ENCODE results near the gene PRG2. TPM values are rescaled to one million over a fixed set of nuclear protein-coding genes. Genes with fewer than 3 reads are reported as not detected.
"Not testable (repeated sequence)": the region's sequence is repeated elsewhere in the genome, so short reads cannot be mapped to it uniquely, and the experiment has no call there.

Gene PRG2
- total RNA-seq, 1 experiment from 2014 or later: not detected

DNA sequence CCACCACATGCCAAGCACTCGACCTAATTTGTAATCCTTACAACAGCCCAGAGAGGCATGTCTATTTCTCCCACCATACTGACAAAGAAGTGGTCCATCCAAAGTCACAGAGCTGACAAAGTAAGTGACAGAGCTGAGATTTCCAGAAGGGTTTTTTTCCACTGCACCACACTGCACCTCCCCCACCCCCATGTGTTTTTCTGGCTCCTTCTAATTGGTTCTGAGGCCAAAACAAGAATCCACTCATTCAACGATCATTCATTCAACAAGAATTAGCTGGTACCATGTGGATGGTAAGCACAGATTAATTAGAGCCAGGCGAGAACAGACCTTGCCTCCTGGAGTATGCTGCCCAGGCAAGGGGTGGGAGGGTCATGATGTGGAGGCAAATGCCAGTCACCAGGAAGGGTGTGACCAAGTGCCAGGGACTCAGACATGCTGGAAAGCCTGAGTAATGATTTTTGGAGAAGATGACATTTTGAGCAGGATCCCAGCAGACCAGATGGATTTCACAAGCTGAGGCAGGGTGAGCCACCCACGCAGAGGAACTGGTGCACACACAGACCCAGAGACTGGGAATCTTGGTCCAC lies 14.9 kb upstream of the PRG2 start:
- no peak overlapping the region for H3K27ac ChIP-seq (ENCODE audit: low read length)
- H3K4me3 ChIP-seq (ENCODE audit: low read depth in 2 of 2, low read length in 2 of 2): no peak overlapping the region
- no peaks in the 10 kb centered on the region for H3K27me3 ChIP-seq (ENCODE audit: control insufficient read depth, insufficient read depth, low read length)
- no peaks in the 10 kb centered on the region for H3K36me3 ChIP-seq (ENCODE audit: control insufficient read depth, insufficient read depth, low read length)
- ATAC-seq (no peak), DNase-seq (ENCODE audit: low read depth, low spot score) (no peak)
- H3K9me3 ChIP-seq (ENCODE audit: control insufficient read depth, insufficient read depth, low read depth, low read length): no peaks in the 10 kb centered on the region
- H3K4me1 ChIP-seq (ENCODE audit: control insufficient read depth, insufficient read depth, low read length): peaks cover 3% of the 10 kb centered on the region; the same call in 1 of the 2 replicates
- intact Hi-C loops (cut with micrococcal nuclease; ENCODE audit: unreplicated experiment): no loop called here
- POLR2A ChIA-PET: no interaction called here
- in situ Hi-C loops (cut with HindIII; ENCODE audit: low pct_unique_long_range_greater_than_20kb, low sequenced_read_pairs): no loop called here
- no TSS peak for BruUV-seq (replicated peaks)
- CTCF ChIA-PET: interaction anchor here (0.6 kb wide), 1 partner anchor 482 kb away, joined by 3 read pairs; no protein-coding TSS in a partner anchor
- TF ChIP-seq, protein P1, sequence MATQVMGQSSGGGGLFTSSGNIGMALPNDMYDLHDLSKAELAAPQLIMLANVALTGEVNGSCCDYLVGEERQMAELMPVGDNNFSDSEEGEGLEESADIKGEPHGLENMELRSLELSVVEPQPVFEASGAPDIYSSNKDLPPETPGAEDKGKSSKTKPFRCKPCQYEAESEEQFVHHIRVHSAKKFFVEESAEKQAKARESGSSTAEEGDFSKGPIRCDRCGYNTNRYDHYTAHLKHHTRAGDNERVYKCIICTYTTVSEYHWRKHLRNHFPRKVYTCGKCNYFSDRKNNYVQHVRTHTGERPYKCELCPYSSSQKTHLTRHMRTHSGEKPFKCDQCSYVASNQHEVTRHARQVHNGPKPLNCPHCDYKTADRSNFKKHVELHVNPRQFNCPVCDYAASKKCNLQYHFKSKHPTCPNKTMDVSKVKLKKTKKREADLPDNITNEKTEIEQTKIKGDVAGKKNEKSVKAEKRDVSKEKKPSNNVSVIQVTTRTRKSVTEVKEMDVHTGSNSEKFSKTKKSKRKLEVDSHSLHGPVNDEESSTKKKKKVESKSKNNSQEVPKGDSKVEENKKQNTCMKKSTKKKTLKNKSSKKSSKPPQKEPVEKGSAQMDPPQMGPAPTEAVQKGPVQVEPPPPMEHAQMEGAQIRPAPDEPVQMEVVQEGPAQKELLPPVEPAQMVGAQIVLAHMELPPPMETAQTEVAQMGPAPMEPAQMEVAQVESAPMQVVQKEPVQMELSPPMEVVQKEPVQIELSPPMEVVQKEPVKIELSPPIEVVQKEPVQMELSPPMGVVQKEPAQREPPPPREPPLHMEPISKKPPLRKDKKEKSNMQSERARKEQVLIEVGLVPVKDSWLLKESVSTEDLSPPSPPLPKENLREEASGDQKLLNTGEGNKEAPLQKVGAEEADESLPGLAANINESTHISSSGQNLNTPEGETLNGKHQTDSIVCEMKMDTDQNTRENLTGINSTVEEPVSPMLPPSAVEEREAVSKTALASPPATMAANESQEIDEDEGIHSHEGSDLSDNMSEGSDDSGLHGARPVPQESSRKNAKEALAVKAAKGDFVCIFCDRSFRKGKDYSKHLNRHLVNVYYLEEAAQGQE (IDR thresholded peaks at IDR 0.05; ENCODE audit: insufficient read depth in 1 of 2, low read depth in 2 of 2, low read length in 1 of 2): no peak
- TF ChIP-seq POLR2AphosphoS5 (IDR thresholded peaks at IDR 0.05; ENCODE audit: low read depth, low read length) (no peak), TCF7L2 (IDR thresholded peaks at IDR 0.05; ENCODE audit: low read depth, low read length) (no peak)
- TF ChIP-seq, protein P2, sequence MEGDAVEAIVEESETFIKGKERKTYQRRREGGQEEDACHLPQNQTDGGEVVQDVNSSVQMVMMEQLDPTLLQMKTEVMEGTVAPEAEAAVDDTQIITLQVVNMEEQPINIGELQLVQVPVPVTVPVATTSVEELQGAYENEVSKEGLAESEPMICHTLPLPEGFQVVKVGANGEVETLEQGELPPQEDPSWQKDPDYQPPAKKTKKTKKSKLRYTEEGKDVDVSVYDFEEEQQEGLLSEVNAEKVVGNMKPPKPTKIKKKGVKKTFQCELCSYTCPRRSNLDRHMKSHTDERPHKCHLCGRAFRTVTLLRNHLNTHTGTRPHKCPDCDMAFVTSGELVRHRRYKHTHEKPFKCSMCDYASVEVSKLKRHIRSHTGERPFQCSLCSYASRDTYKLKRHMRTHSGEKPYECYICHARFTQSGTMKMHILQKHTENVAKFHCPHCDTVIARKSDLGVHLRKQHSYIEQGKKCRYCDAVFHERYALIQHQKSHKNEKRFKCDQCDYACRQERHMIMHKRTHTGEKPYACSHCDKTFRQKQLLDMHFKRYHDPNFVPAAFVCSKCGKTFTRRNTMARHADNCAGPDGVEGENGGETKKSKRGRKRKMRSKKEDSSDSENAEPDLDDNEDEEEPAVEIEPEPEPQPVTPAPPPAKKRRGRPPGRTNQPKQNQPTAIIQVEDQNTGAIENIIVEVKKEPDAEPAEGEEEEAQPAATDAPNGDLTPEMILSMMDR (IDR thresholded peaks at IDR 0.05): no peak

DNA sequence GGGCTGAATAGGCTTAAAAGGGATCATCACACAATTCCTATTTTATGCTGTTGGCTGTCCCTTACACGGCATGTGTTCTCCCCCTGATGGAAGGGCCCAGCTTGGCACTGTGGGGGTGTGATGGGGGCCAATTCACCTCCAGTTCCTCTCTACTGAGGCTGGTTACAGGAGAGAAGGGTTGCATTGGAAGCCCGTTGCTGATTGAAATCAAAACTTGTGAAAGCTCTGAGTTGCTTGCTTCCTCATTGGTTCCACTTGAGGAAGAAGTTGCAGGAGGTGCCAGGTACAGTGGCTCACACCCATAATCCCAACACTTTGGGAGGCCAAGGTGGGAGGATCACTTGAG lies 13.3 kb upstream of the PRG2 start:
- in situ Hi-C loops (cut with HindIII; ENCODE audit: low pct_unique_long_range_greater_than_20kb, low sequenced_read_pairs): no loop called here
- Histone ChIP-seq H3K4me3 (ENCODE audit: low read depth in 2 of 2, low read length in 2 of 2) (no peak overlapping the region), H3K9me3 (ENCODE audit: control insufficient read depth, insufficient read depth, low read depth, low read length) (no peaks in the 10 kb centered on the region), H3K27ac (ENCODE audit: low read length) (no peak overlapping the region), H3K36me3 (ENCODE audit: control insufficient read depth, insufficient read depth, low read length) (no peaks in the 10 kb centered on the region), H3K4me1 (ENCODE audit: control insufficient read depth, insufficient read depth, low read length) (peaks cover 3% of the 10 kb centered on the region; the same call in 1 of the 2 replicates), H3K27me3 (ENCODE audit: control insufficient read depth, insufficient read depth, low read length) (peaks cover 12% of the 10 kb centered on the region)
- TF ChIP-seq, protein P1 (IDR thresholded peaks at IDR 0.05; ENCODE audit: insufficient read depth in 1 of 2, low read depth in 2 of 2, low read length in 1 of 2): no peak
- no peak for TF ChIP-seq SIN3A (IDR thresholded peaks at IDR 0.05; ENCODE audit: borderline replicate concordance, insufficient read depth, low read depth, low read length)
- no peak for TF ChIP-seq TCF7L2 (IDR thresholded peaks at IDR 0.05; ENCODE audit: low read depth, low read length)
- TF ChIP-seq POLR2AphosphoS5 (IDR thresholded peaks at IDR 0.05; ENCODE audit: low read depth, low read length): no peak
- TF ChIP-seq, protein P2 (IDR thresholded peaks at IDR 0.05): no peak
- intact Hi-C loops (cut with micrococcal nuclease; ENCODE audit: unreplicated experiment): no loop called here
- BruUV-seq (replicated peaks): no TSS peak
- ATAC-seq (no peak), DNase-seq (ENCODE audit: low read depth, low spot score) (no peak)
- ChIA-PET POLR2A (no interaction called here), CTCF (no interaction called here)

DNA sequence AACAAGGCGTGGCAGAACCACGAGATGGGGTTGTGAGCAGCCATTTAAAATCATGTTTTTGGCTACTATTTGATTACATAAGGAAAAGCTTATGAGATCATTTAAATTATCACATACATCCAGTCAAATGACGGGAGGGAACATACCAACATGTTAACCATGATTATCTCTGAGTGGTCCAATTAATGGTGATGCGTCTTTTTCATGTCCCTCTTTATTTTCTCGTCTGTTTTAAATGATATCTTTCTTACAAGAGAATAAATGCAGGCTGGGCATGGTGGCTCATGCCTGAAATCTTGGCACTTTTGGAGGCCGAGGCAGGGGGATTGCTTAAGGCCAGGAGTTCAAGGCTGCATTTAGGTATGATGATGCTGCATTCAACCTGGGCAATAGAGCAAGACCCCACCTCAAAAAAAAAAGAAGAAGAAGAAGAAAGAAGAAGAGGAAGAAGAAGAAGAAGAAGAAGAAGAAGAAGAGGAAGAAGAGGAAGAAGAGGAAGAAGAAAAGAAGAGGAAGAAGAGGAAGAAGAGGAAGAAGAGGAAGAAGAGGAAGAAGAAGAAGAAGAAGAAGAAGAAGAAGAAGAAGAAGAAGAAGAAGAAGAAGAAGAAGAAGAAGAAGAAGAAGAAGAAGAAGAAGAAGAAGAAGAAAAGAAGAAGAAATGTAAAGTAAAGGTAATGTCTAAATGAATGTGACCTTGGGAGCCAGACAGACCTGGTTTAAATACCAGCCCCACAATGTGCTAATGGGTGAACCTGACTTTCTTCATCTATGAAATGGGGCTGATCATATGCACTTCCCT lies 12.8 kb upstream of the PRG2 start:
- H3K4me1 ChIP-seq (ENCODE audit: control insufficient read depth, insufficient read depth, low read length); POLR2A ChIA-PET; H3K36me3 ChIP-seq (ENCODE audit: control insufficient read depth, insufficient read depth, low read length); DNase-seq (ENCODE audit: low read depth, low spot score); H3K4me3 ChIP-seq (ENCODE audit: low read depth in 2 of 2, low read length in 2 of 2); H3K9me3 ChIP-seq (ENCODE audit: control insufficient read depth, insufficient read depth, low read depth, low read length); in situ Hi-C loops (cut with HindIII; ENCODE audit: low pct_unique_long_range_greater_than_20kb, low sequenced_read_pairs); intact Hi-C loops (cut with micrococcal nuclease; ENCODE audit: unreplicated experiment); H3K27ac ChIP-seq (ENCODE audit: low read length); BruUV-seq (replicated peaks); ATAC-seq: not testable (repeated sequence)
- CTCF ChIA-PET: interaction anchor here (0.6 kb wide), 1 partner anchor 53 kb away, joined by 4 read pairs; no protein-coding TSS in a partner anchor
- peaks cover 12% of the 10 kb centered on the region for H3K27me3 ChIP-seq (ENCODE audit: control insufficient read depth, insufficient read depth, low read length)

All from Panc1 (cell line).